Muscle of arm (tissue), 12 donors: Measurements from ENCODE around the gene PEX11G. TPM values are rescaled to one million over a fixed set of nuclear protein-coding genes. Genes with fewer than 3 reads are reported as not detected.
"Not testable (repeated sequence)": the region's sequence is repeated elsewhere in the genome, so short reads cannot be mapped to it uniquely, and the experiment has no call there.

Source experiments
- DNase-seq: peaks from one replicate; pipeline ENCODE4 v3.0.0-alpha.2; 2013
- polyA plus RNA-seq, 12 donors: library from polyadenylated mRNA; unstranded; fragments of 120-200 nt; gene quantifications; one replicate each; pipeline ENCODE4 v1.2.1, GENCODE V29; 2013; ENCODE audit not compliant: insufficient read length in 12 of 12

The PEX11G gene
- polyA plus RNA-seq, 12 donors, result 1.9 to 3.1 (median 2.3) TPM; not detected in 2

DNA sequence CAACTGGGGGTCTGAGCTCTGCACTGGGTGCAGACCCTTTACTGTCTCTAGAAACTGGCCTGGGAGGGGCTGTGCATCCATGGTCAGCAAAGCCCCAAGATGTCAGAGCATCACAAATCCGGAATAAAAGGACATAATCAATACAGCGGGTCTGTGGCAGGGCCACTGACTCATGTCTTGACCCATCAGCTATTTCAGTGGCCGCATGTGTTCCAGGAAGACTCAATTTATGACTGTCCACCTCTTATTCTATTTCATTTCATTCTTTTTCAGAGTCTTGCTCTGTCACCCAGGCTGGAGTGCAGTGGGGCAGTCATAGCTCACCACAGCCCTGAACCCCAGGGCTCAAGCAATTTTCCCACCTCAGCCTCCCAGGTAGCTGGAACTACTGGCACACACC is 53.2 kb downstream of the PEX11G start:
- DNase-seq, result no peak

DNA sequence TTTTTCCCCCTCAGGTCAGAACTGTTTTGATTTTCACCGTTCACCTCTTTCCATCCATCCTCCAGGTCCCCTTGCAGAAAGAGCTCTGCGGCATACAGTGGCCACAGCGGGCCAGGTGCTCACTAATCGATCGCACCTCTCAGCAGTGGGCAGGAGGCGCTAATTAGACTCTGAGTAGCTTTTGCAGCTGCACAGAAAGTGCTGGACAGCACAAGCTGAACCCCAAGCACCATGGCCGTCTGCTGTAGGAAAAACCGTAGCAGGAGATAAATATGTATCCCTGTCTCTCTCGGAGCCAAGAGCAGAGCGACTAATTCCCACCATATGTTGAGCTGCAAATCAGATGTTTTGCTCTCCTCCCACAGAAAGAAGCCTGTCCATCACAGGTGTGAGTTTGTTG is 54.4 kb downstream of the PEX11G start:
- no peak for DNase-seq

DNA sequence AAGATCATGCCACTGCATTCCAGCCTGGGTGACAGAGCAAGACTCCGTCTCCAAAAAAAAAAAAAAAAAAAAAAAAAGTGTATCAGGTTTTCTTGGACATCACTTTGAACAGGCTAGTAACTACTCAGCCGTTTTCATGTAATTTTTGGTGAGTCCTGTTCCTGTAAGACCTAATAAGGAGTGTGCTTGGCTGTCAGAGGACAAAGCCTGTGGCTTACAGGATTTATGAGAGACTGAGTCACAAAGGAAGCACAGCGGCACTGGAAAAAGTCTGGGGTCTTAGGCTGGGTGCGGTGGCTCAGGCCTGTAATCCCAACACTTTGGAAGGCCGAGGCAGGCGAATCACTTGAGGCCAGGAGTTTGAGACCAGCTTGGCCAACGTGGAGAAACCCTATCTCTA is 55.4 kb downstream of the PEX11G start:
- DNase-seq, result not testable (repeated sequence)

DNA sequence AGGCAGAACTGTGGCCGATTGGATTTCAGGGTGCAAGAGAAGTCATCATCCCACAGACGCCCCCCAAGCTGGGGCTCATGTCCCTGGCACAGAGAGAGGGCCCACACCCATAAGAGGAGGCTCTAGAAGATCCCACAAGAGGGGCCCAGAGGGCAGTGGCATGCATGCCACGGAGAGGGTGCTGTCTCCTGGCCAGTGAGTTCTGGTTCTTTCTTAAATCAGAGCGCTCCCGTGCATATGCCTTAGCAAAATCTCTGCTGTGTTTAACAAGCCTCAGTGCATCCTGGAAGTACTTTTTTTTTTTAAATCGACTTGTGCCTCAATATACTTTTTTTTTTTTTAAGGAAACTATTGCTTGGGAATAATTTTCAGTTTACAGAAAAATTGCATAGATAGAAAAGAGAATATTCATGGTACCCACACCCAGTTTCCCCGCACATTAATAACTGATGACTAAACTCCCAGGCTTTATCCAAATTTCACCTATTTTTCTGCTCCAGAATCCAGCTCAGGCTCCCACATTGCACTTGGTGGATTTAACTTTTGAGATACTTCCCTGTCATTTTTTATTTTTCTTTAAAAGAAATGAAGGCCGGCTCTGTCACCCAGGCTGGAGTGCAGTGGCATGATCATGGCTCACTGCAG is 59.1 kb downstream of the PEX11G start:
- no peak for DNase-seq

DNA sequence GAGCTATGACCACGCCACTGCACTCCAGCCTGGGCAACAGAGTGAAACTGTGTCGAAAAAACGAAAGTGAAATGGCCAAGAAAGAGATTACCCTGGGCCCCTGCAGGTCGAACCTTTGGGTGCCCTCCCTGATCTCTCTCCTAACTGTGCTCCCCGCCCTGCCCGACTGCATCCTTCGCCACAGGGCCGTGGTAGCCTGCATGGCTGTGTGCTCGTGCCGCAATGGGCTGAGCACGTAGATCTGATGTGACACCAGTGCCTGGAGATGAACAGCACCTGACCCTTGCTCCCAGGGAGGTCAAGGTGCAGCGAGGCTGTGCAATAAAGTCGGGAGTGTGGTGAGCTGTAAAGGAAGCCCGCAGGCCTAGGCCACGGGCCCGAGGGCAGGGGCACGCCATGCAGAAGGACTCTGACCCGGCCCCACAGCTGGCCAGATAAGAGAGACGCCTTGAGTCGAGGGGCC is 60.2 kb downstream of the PEX11G start:
- DNase-seq, result no peak

DNA sequence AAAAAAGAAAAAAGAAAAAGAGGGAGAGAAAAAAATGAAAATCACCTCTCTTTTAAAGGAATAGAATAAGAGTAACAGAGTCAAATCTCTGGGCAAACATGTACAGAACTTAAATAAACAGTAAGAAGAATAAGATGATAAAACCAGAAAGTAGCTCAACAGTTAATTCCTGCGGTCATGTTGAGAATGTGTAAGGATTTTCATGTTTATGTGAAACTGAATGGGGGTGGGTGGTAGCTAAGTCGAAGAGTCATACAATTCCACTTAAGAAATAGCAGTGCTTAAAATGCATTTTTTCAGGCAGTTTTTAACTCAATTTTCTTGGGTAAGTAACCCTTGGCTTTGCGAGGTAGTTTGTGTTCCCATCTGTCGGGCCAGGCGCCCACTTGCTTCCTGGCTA is 60.9 kb downstream of the PEX11G start:
- no peak for DNase-seq

DNA sequence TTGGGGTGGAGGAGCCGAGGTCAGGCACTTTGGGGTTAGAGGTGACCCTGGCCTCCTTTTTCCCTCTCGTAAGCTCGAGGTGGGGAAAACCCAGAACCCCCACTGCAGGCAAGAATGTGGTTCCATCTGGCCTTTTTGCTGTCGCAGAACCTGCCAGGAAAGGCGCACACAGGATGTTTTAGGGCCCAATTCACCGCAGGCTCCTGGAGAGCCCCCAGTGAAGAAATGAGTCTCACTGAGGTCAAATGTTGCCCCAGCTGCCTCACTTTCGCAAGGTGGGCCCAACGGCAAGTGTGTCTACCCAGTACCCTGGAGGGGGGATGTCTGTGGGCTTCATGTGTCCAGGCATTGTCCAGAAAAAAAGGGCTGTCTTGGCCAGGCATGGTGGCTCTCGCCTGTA is 61.8 kb downstream of the PEX11G start:
- no peak for DNase-seq

Other genes with a start within 250 kb of the PEX11G start
- gene INSR, start 194.6 kb downstream of the PEX11G start, polyA plus RNA-seq, result 100 to 1,000 TPM in 1 of 12 donors, 10 to 100 TPM in 11; 11.1 to 138 (median 16.9) TPM
- 10 to 100 TPM in 10 of 12 donors, 1 to 10 TPM in 1, not detected in 1; 8.5 to 20.9 (median 13.9) TPM for gene ARHGEF18, start 140.1 kb downstream of the PEX11G start, polyA plus RNA-seq
- gene ZNF358, start 27.1 kb upstream of the PEX11G start, polyA plus RNA-seq, result 10 to 100 TPM in 11 of 12 donors, not detected in 1; 30.7 to 89.4 (median 36.4) TPM
- gene MCOLN1, start 33.6 kb upstream of the PEX11G start, polyA plus RNA-seq, result 10 to 100 TPM in 10 of 12 donors, 1 to 10 TPM in 1, not detected in 1; 9.7 to 16.7 (median 10.8) TPM
- gene PNPLA6, start 46.7 kb upstream of the PEX11G start, polyA plus RNA-seq, result 10 to 100 TPM in 11 of 12 donors, not detected in 1; 19.3 to 47.1 (median 24.1) TPM
- gene CAMSAP3, start 106.8 kb upstream of the PEX11G start, polyA plus RNA-seq, result 1 to 10 TPM in 3 of 12 donors, under 1 TPM in 7, not detected in 2; 0.06 to 8.8 (median 0.33) TPM
- gene XAB2, start 140.5 kb upstream of the PEX11G start, polyA plus RNA-seq, result 10 to 100 TPM in 11 of 12 donors, not detected in 1; 17.4 to 32.6 (median 20.7) TPM
- 10 to 100 TPM in 11 of 12 donors, not detected in 1; 46.7 to 76.9 (median 63.3) TPM for gene PET100, start 140.8 kb upstream of the PEX11G start, polyA plus RNA-seq
- under 1 TPM in 3 of 12 donors, not detected in 9; 0.16 to 0.66 (median 0.40) TPM for gene PCP2, start 144.7 kb upstream of the PEX11G start, polyA plus RNA-seq
- 10 to 100 TPM in 2 of 12 donors, 1 to 10 TPM in 9, not detected in 1; 2.9 to 31.2 (median 4.1) TPM for gene STXBP2, start 148.1 kb upstream of the PEX11G start, polyA plus RNA-seq
- 1 to 10 TPM in 10 of 12 donors, not detected in 2; 1.2 to 6.2 (median 1.8) TPM for gene RETN, start 180.0 kb upstream of the PEX11G start, polyA plus RNA-seq
- under 1 TPM in 6 of 12 donors, not detected in 6; 0.11 to 0.94 (median 0.26) TPM for gene MCEMP1, start 188.1 kb upstream of the PEX11G start, polyA plus RNA-seq
- gene TRAPPC5, start 191.8 kb upstream of the PEX11G start, polyA plus RNA-seq, result 10 to 100 TPM in 11 of 12 donors, not detected in 1; 24.1 to 50.8 (median 29.3) TPM
- 1 to 10 TPM in 1 of 12 donors, under 1 TPM in 9, not detected in 2; 0.27 to 1.8 (median 0.43) TPM for gene FCER2, start 213.1 kb upstream of the PEX11G start, polyA plus RNA-seq
- gene CLEC4G, start 243.1 kb upstream of the PEX11G start, polyA plus RNA-seq, result under 1 TPM in 5 of 12 donors, not detected in 7; 0.19 to 0.47 (median 0.24) TPM